ENCODE results near the gene IL18BP. TPM values are rescaled to one million over a fixed set of nuclear protein-coding genes. Genes with fewer than 3 reads are reported as not detected.
A peak's percentile ranks its signal among the peaks of the same experiment; 100 is the strongest.

Gene IL18BP
- total and polyA plus RNA-seq, 2 donors (not counting 3 experiments of a cell fraction or from before 2014, with no cell fraction given), result 12.9 to 20.1 TPM

GRCh38 chr11:71977743-71978418 lies 20.8 kb upstream of the IL18BP start:
- TF ChIP-seq CTCF (IDR thresholded peaks at IDR 0.05; ENCODE audit: extremely low read depth in 1 of 2, insufficient read depth in 1 of 2, low read depth in 1 of 2, low read length in 2 of 2), result peak; percentile 54 to 57
- TF ChIP-seq POLR2A (IDR thresholded peaks at IDR 0.05; ENCODE audit: low read depth, low read length), result no peak
- TF ChIP-seq GATA2 (IDR thresholded peaks at IDR 0.05; ENCODE audit: insufficient read depth, insufficient read length, low read depth, low read length), result no peak
- peak; percentile 67 for DNase-seq (ENCODE audit: low read depth, low spot score)
- H3K36me3 ChIP-seq (ENCODE audit: control insufficient read depth in 2 of 2, extremely low read depth in 1 of 2, insufficient read depth in 2 of 2, low read length in 2 of 2), result peaks cover 5 to 17% of the 10 kb centered on the region in 2 experiments
- no peaks in the 10 kb centered on the region for H3K4me1 ChIP-seq (ENCODE audit: control insufficient read depth, extremely low read depth, insufficient read depth, low read length)
- no peak overlapping the region for H3K9ac ChIP-seq (replicated peaks; ENCODE audit: extremely low read depth, insufficient read depth, low read length)
- no peaks in the 10 kb centered on the region for H3K27me3 ChIP-seq (ENCODE audit: control insufficient read depth in 2 of 2, insufficient read depth in 2 of 2, low read length in 2 of 2)
- peak; percentile 78 for FAIRE-seq
- dilution Hi-C loops (cut with MboI; ENCODE audit: extremely low pct_ligation_motif_present, low sequenced_read_pairs) (no loop called here), intact Hi-C loops (cut with micrococcal nuclease) (loop anchor here (1.0 to 2.0 kb wide), 4 partner anchors 166 to 453 kb away; no protein-coding TSS in a partner anchor)
- no peaks in the 10 kb centered on the region for H3K9me3 ChIP-seq (replicated peaks; ENCODE audit: control insufficient read depth, insufficient read depth, low read length)
- H4K20me1 ChIP-seq (replicated peaks; ENCODE audit: control insufficient read depth, extremely low read depth, insufficient read depth, low read length), result no peaks in the 10 kb centered on the region
- H3K4me2 ChIP-seq (ENCODE audit: insufficient read depth, low read length), result no peak overlapping the region
- no peak overlapping the region for H2AFZ ChIP-seq (ENCODE audit: low read depth, low read length)
- H3K27ac ChIP-seq (ENCODE audit: insufficient read depth, low read depth, low read length), result no peak overlapping the region
- POLR2A ChIA-PET, result no interaction called here
- CTCF ChIA-PET, result interaction anchor here (0.8 to 3.7 kb wide), 22 partner anchors 8 to 453 kb away, joined by 3 to 38 read pairs (median 6); partner anchors contain the start of genes RNF121 and XNDC1N
- BruUV-seq (replicated peaks), result no TSS peak
- H3K9me1 ChIP-seq (replicated peaks; ENCODE audit: control insufficient read depth, extremely low read depth, insufficient read depth, low read length), result no peaks in the 10 kb centered on the region
- H3K79me2 ChIP-seq (ENCODE audit: control insufficient read depth, insufficient read depth, low read length), result peaks cover 67% of the 10 kb centered on the region
- no peak overlapping the region for H3K4me3 ChIP-seq (replicated peaks in 1 of 3; ENCODE audit: insufficient read depth in 1 of 3, low read depth in 1 of 3, low read length in 3 of 3)

- intact Hi-C loops (cut with micrococcal nuclease) (no loop called here), dilution Hi-C loops (cut with MboI; ENCODE audit: extremely low pct_ligation_motif_present, low sequenced_read_pairs) (no loop called here)
- peaks cover 5 to 23% of the 10 kb centered on the region in 2 experiments for H3K36me3 ChIP-seq (ENCODE audit: control insufficient read depth in 2 of 2, extremely low read depth in 1 of 2, insufficient read depth in 2 of 2, low read length in 2 of 2)
- no peak overlapping the region for H3K27ac ChIP-seq (ENCODE audit: insufficient read depth, low read depth, low read length)
- H3K4me3 ChIP-seq (replicated peaks in 1 of 3; ENCODE audit: insufficient read depth in 1 of 3, low read depth in 1 of 3, low read length in 3 of 3), result no peak overlapping the region
- CTCF ChIA-PET, result interaction anchor here (0.9 to 3.7 kb wide), 8 partner anchors 9 to 452 kb away, joined by 3 to 38 read pairs (median 10); no protein-coding TSS in a partner anchor
- no TSS peak for BruUV-seq (replicated peaks)
- peaks cover 72% of the 10 kb centered on the region for H3K79me2 ChIP-seq (ENCODE audit: control insufficient read depth, insufficient read depth, low read length)
- DNase-seq (ENCODE audit: low read depth, low spot score) (no peak), FAIRE-seq (no peak)
- no peaks in the 10 kb centered on the region for H3K27me3 ChIP-seq (ENCODE audit: control insufficient read depth in 2 of 2, insufficient read depth in 2 of 2, low read length in 2 of 2)
- POLR2A ChIA-PET, result no interaction called here
- no peak for TF ChIP-seq GATA2 (IDR thresholded peaks at IDR 0.05; ENCODE audit: insufficient read depth, insufficient read length, low read depth, low read length)
- no peak for TF ChIP-seq MAX (IDR thresholded peaks at IDR 0.05; ENCODE audit: insufficient read depth, insufficient read length)
- no peak for TF ChIP-seq FOS (IDR thresholded peaks at IDR 0.05; ENCODE audit: borderline replicate concordance, insufficient read depth, low read length)
- no peak for TF ChIP-seq CTCF (IDR thresholded peaks at IDR 0.05; ENCODE audit: extremely low read depth in 1 of 2, insufficient read depth in 1 of 2, low read depth in 1 of 2, low read length in 2 of 2)
- H4K20me1 ChIP-seq (replicated peaks; ENCODE audit: control insufficient read depth, extremely low read depth, insufficient read depth, low read length), result no peaks in the 10 kb centered on the region
- no peaks in the 10 kb centered on the region for H3K9me1 ChIP-seq (replicated peaks; ENCODE audit: control insufficient read depth, extremely low read depth, insufficient read depth, low read length)
- H3K4me2 ChIP-seq (ENCODE audit: insufficient read depth, low read length), result no peak overlapping the region
- no peaks in the 10 kb centered on the region for H3K9me3 ChIP-seq (replicated peaks; ENCODE audit: control insufficient read depth, insufficient read depth, low read length)
- no peaks in the 10 kb centered on the region for H3K4me1 ChIP-seq (ENCODE audit: control insufficient read depth, extremely low read depth, insufficient read depth, low read length)
- H2AFZ ChIP-seq (ENCODE audit: low read depth, low read length), result no peak overlapping the region
- no peak overlapping the region for H3K9ac ChIP-seq (replicated peaks; ENCODE audit: extremely low read depth, insufficient read depth, low read length)
These were observed 19.6 kb upstream of the IL18BP start for GRCh38 chr11:71979094-71979493.
